HG03095 (cell line): Measurements from ENCODE around the gene DOCK10.

Experiments used
- ATAC-seq: cut with Tn5 transposase; IDR thresholded peaks from one replicate; pipeline ENCODE4 v1.9.1; 2021; ENCODE audit warnings: moderate library complexity; ENCODE audit not compliant: unreplicated experiment

DOCK10 gene

DNA sequence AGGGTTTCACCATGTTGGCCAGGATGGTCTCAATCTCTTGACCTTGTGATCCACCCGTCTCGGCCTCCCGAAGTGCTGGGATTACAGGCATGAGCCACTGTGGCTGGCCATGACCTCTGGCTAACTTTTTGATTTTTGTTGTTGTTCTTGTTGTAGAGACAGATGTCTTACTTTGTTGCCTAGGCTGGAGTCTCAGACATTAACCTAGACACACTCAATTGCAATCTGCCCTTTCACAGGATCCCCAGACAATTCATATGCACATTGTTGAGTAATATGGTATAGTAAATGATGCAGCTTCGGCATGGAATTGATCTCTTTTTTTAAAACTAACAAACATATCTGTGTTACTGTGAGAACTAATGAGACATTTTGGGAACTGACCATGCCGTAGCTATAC lies 195.6 kb downstream of the DOCK10 start:
- ATAC-seq, result no peak

DNA sequence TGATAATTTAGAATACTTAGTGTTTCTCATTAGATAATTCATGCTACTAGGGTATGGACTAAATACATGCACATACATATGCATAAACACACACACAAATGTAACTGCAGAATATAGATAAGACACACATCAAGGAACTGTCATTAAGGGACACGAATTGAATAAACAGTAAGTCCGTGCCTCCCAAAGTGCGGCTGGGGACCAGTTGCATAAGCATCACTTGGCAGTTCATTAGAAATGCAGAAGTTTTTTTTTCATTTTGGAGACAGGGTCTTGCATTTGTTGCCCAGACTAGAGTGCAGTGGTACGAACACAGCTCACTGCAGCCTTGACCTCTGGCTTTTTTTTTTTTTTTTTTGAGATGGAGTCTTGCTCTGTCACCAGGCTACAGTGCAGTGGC lies 196.1 kb downstream of the DOCK10 start:
- no peak for ATAC-seq

DNA sequence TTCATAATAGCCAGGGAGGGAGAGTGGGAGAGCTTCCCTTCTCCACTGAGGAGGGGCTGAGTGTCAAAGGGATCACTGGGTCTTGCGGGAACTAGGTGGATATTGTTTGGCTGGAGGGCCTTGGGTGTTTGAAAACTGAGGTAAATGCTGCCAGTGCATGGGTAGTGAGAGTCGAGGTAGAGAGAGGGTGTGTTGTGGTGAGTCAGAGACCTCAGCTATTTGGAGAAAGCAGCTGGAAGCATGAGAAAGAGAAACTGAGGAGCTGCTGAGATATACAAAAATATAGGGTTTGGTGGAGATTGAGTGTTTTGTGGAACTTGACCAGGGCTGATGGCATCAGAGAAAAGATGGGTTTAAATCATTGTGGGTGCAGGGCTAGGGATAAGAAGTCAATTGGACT lies 199.1 kb downstream of the DOCK10 start:
- ATAC-seq, result no peak

DNA sequence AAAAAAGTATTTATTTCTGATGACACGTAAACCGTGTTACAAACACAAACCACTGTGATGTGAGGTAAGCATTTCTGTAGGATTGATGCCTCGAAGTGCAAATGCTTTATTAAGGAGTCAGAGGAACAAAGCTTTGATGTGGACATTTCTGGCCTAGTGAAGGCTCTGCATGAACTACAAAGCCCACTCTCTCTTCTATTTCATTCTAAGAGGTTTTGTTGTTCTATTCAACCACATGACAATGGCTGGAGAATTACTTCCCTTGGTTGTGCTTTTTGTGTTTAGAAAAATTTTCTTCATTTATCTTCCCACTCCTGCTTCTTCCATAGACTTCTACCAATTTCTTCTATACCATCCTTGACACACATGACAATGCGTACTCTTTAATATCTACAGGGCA lies 200.4 kb downstream of the DOCK10 start:
- ATAC-seq, result no peak

DNA sequence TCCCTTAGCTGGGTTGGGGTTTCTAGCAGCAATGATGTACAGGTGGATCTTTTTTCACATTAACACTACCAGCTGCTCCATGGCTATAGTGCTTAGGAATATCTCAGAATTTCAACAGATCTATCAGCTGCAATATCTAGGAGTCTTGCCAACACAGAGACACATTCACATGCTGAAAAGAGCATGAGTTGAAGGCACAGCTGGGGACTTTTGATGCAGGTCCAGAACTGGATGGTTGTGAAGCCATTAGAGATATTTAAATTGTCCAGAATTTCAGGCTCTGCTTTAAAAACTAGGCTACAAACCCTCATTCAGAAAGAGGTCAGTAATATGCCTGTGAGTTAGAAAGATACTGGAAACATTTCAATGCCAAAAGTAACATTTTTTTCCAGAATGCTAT lies 203.9 kb downstream of the DOCK10 start:
- no peak for ATAC-seq

DNA sequence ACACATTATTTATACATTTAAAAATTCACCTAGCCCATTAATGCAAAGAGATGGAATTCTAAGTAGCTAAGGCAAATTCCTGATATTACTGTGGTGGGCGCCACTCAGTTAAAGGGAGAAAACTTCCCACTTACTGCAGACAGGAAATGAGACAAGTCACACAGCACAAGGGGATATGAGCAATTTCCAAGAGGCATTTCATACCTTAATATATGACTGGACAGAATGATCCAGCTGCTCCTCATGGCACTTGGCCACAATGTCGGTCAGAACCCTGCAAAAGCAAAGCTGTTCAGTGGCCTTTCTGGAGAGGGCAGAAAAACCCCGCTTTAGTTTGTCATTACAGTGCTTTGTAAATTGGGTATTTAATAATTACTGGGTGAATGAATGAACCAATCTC lies 204.7 kb downstream of the DOCK10 start:
- ATAC-seq, result no peak

DNA sequence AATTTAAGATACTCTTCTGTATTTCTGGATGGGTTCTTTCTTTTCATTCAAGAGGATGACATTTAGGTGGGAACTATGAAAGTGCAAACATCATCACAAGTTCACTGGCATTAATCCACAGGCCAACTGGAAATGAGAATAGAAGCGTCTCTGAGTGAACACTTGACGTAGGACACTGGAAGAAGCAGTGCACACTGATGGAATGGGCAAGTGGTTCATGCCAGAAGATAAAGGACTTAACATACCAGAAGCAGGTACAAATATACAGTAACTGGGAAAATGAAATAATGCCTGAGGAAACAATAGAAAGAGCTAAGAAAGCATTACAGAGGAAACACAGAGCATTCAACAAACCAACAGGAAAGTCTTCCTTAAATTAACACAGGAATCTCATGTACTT lies 205.2 kb downstream of the DOCK10 start:
- ATAC-seq, result no peak

DNA sequence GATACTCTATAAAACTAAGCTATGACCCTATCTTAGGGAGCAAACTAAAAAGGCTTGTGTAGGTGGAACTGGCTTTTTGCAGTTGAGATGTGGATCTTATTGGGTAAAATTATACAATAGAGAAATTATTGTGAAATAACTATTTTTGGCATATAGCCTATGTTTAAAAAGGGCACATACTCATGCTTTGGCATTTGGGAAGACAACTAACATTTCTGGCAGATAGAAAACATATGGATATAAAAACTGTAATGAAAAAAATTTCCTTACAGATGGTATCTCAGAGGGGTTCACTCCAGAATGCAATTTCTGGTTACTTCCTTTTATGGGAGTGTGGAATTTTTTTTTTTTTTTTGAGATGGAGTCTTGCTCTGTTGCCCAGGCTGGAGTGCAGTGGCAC lies 206.0 kb downstream of the DOCK10 start:
- ATAC-seq, result no peak

DNA sequence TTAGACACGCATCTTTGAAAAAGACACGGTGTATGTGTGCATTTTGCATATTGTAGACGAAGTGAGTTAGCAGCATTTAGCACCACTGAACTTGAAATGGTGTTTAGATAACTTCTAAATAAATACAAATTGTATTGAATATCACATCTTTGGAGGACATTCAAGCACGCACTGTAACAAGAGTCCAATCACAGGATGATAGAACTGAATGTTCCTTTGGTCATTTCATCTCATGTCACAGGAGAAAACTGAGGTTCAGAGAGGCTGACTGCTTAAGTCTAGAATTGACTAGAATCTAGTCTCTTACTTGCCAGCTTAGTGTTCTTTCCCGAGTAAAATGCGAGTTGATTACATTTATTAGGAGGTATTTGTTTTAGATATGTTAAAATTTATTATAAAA lies 206.9 kb downstream of the DOCK10 start:
- ATAC-seq, result no peak

DNA sequence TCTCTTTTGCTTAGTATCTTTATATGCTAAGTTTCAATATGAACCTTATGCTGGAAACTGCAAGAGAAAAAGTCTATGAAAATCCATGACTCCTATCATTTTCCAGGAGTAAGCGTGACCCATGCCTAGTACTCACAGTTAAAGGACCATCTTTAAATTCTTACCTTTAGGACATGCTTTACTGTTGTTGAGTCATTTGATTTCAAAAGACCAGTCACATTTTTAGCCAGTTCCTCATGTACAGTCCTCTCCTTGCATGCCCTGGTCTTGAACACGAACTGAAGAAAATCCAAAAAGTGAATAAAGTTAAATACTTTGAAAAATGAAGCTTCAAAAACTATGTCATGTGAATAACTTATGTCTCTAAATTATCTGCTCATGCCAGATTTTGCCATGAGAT lies 208.3 kb downstream of the DOCK10 start:
- ATAC-seq, result no peak

DNA sequence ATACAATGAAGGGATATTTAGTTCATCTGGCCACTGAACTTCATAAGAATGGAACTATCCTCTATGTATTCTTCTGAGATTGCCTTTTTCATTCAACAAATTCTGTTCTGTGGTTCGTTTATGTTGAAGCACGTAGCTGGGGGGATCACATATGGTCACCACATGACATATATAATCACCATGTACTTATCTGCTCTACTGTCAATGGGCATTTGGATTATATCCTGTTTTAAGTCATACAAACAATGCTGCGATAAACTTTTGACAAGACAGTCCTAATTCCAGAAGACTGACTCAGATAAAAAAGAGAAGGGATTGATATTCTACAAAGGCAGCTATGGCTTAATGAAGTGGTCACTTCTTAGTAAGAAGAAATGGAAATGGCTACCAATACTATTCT lies 210.1 kb downstream of the DOCK10 start:
- ATAC-seq, result no peak

DNA sequence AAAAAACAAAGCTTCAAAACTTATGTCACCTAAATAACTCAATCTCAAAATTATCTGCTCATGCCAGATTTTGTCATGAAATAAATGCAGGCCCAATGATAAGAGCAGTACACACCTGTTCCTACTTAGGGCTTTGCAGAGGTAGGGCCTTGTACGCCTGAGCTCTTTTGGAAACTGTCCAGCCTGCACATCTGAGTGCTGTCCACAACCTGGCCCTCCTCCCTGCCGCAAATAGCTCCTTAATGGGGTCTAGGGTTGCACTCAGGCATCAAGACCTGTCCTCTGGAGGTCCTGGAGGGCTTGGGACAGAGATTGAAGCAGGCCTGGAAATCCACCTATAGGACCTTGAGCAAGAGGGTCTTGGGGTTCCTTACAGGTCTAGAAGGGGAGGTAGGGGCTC lies 210.7 kb downstream of the DOCK10 start:
- no peak for ATAC-seq

DNA sequence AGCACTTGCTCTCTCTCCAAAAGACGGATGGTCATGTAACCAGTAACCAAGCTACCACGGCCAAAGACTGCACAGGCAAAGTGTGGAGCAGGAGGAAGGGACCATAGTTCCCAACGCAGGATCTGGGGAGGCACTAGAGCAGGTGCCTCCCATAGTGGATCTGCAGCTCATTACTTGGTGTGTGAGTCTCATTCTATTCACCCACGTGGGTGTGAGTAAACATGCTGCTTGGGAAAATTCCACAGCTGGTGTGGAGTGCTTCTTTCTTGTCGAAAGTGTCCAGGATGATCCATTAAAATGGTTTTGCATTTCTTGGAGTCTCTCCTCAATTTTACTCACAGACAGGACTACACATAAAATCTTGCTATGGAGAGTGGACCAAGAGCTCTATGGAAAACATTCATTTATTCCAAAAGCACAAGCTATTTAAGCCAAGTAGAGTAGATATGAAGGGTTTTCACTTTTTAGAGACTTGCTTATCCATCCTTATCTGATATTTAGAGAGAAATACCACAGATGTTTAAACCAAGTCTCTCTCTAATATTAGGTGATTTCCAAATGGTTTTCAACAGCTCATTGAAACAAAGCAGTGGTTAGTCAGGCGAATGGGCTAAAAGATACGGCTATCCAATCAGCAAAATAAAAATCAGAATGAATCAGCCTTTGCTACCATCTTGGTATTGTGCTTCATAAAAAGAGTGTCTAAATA lies 221.8 kb downstream of the DOCK10 start:
- ATAC-seq, result no peak

DNA sequence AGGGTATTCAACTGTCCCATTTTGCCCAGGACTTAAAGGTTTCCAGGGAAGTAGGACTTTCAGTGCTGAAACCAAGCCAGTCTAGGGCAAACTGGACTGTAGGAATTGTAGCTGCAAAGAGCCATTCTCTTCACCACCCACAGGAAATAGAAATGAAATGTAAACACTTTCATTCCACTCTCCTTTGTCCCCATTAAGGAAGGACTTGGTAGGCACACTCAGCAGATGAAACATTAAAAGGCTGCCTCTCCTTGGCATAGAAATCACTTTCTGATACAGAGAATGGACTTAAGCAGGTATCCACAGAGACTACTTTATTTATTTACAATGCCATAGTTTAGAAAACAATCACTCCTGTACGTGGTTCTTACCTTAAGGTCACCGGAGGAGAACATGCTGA lies 223.2 kb downstream of the DOCK10 start:
- ATAC-seq, result no peak

DNA sequence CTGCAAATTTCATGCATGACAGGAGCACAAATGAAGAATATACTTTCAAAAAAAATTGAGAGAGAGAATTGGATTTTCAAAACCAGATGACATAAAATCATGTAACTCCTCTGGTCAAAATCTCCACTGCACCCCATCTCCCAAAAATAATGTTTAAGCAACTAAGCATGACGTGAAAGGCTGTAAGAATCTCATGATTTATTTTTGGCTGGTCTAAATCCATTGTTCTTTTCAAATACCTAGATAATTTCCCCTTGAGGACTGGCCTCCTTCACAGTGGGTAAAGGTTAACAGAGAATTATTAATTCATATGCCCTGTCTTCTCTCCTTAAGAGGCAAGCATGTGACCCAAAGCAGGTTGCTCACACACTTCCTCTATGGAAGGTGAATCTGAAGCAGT lies 224.6 kb downstream of the DOCK10 start:
- no peak for ATAC-seq

DNA sequence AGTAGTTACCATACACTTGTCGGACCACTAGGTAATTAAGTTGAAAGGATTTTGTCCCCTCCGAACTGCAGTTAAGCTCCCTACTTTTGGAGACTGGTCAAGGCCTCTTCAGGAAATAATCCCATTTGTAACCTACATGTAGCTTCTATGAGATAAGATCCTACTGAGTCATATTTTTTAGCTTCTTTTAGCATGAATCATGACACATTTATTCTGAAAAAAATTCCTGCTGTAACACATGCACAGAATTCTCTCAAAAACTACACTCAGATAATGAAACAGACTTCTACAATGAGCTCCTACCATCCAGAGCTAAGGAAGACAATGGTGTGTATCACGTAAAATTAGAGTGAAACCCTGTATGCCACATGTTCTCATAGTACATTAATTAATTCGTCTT lies 225.5 kb downstream of the DOCK10 start:
- no peak for ATAC-seq

DNA sequence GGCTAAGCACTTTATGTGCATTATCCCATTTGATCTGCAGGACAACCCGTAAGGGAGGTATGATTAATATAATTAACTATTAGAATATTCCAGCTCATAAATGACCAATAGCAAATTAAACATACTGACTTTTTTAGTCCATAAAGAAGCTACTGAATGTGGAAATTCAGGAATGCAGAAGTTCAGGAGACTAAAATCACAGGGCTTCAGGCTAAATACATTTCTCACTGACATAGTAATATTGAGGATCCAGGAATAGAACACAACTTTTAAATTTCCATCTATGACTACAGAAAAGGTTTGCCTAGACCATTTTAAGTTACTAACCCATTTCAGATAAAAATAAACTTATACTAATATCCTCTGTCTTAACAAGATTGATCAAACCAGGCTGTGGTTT lies 228.7 kb downstream of the DOCK10 start:
- ATAC-seq, result no peak

DNA sequence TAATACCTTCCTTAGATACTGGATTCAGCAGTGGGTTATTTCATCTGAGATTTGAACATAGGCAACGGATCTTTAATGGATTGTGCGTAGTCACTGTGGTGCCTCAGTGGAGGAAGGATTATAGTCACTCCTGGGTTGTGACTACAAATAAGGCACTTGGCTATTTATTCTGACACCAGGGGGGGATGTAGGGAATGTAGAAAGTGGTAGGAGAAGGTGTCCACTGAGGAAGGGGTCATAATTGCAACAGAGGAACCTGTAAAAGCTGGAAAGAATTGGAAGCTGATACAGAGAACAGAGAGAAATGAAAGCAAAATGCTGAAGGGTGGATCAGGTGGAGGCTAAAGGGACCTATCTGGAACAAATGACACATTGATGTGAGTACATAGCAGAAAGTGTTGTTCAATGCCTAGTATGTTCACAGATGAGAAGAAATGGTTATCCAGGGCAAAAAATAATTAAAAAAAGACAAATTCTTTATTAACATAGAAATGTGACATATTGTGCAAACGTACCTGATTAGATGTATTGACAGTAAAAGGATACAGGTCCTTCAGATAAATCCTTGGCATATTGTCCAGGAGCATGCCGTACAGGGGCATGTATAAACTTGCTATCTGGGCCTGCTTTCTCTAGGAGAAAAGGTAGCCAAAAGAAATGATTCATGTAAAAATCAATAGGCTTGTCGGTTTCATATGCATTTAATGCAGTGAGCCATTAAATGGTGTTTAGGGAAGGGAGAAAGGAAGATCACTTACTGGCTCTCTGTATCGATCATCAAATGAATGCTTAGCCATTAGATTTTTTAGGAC lies 234.9 kb downstream of the DOCK10 start:
- ATAC-seq, result no peak

DNA sequence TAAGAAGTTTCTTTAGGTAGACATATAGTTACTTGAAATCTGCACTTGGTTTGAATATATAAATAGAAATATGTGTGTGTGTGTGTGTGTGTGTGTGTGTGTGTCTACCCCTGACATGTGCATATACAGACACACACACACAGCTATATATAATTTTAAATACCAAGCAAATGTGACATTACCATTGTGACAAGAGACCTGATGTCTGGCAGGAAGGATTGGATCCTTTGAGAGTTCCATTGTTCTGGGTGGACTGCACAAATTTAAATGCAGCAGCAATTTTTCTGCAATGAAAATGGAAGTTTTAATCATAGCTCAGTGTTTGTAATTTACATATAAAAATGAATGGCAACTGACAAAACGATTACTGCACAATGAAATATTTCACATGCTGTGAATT lies 238.3 kb downstream of the DOCK10 start:
- ATAC-seq, result no peak

DNA sequence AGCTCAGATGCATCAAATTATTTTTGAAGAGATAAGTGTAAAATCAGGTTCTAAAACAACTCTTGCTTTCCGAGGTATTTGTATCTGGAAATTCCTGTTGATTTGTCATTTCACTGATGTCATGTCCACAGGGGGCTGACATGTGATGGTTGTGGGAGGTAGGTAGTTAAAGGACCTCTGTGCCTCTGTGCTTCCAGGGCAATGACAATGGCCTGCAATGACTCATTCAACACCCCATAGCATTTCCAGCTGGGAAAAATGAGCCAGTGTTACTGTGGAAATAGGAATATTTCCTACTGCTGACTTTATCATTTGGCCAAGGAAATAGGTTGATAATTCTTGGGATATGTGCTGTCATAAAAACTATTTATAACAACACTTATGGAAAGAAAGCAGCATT lies 239.9 kb downstream of the DOCK10 start:
- ATAC-seq, result no peak

DNA sequence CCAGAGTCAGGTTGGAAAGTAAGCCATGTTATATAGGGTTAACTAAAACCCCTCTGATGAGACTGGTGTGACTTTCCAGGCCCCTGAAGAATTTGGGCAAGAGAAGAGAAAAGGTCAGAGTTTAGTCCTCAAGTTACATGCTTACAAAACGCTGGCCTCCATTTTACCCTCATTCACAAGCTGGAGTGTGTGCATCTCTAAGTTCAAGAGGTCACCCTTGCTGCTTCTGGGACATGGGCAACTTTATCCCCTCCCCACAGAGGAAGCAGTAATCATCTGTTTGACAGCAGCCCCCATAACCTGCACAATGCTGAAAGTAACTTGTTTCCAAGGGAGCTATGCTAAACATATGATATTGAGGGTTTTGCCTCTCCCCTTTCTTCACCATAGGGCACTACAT lies 240.9 kb downstream of the DOCK10 start:
- ATAC-seq, result no peak

DNA sequence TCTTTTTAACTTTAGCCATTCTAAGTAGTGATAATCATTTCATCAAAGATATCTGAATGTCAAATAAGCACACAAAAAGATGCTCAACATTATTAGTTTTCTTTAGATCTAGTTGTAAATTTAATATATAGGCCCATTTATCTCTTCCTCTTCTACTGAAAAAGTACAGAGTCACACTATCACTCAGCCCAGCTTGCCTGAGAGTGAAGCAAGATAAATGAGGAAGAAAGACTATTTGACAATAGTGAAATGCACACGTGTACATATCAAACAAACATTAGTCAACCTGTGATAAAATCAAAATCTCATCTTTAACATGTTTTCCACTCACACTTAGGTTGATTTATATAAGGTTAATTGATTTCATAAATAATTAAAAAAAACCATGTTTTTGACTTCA lies 242.6 kb downstream of the DOCK10 start:
- ATAC-seq, result no peak

DNA sequence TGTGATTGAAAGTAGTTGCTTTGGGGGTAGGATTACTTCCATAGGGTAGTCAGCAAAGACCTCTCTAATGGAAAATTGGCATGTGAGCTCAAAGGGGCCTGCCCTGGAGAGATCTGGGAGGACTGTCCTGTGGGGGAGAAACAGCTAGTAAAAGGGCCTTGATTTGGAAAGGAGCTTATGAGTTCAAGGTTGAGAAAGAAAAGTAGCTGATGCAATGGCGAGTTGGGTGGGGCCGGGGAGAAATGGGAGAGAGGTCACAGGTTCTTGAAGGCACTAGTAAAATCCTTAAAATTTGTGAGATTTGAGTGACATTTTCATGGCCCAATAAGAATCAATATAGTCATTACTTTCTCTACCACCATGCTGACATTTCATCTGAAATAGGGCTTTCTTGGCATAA lies 244.1 kb downstream of the DOCK10 start:
- no peak for ATAC-seq
